GM10248 (cell line): ENCODE results near the gene SGF29.

Experiments used
- CTCF ChIA-PET: fragments of 300-600 bp; sonication (Branson Sonifier 250); formaldehyde crosslinking; extraction: SDS; loops from one replicate; lab custom pipeline; 2021; ENCODE audit warnings: antibody characterized with exemption; lab: Yijun Ruan, JAX
- POLR2A ChIA-PET: fragments of 350-650 bp; sonication (Branson Sonifier 250); formaldehyde crosslinking; extraction: SDS; loops from one replicate; lab custom pipeline; 2020; ENCODE audit warnings: antibody characterized with exemption; lab: Yijun Ruan, JAX
- DNase-seq: peaks from one replicate; pipeline ENCODE4 v3.0.0; 2012; ENCODE audit errors: extremely low spot score
- CTCF ChIP-seq: IDR thresholded peaks from 2 replicates; pipeline ENCODE4 v1.5.1; 2012; ENCODE audit warnings: mild to moderate bottlenecking, low read depth; ENCODE audit errors: extremely low read depth, missing control alignments, control extremely low read depth

The SGF29 gene

DNA sequence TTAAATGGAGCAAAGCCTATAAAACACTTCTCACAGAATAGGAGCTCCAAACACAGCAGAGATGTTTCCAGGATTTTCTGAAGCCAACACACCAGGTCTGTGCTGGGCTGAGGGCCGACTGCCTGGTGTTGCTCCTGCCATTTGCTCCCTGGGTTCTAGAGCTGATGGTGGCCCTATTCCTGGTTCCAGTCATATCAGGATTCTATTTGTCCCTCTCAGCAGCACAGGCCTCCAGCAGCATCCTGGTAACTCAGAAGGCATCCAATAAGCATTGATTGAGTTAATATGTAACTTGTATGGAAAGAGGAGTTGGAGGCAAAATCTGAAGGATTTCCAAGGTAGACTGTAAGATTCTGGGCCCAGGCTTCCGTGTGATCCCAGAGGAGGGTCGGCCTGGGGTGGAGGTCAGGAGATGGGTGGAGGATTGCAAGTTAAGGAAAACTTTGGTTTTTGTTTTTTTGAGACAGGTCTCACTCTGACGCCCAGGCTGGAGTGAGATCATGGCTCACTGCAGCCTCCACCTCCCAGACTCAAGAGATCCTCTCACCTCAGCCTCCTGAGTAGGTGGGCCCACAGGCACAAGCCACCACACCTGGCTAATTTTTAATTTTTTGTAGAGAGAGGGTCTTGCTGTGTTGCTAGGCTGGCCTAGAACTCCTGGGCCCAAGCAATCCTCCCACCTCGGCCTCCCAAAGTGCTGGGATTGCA lies 20.6 kb upstream of the SGF29 start:
- no peak for DNase-seq
- POLR2A ChIA-PET, result no interaction called here
- TF ChIP-seq CTCF, result no peak
- CTCF ChIA-PET, result no interaction called here

DNA sequence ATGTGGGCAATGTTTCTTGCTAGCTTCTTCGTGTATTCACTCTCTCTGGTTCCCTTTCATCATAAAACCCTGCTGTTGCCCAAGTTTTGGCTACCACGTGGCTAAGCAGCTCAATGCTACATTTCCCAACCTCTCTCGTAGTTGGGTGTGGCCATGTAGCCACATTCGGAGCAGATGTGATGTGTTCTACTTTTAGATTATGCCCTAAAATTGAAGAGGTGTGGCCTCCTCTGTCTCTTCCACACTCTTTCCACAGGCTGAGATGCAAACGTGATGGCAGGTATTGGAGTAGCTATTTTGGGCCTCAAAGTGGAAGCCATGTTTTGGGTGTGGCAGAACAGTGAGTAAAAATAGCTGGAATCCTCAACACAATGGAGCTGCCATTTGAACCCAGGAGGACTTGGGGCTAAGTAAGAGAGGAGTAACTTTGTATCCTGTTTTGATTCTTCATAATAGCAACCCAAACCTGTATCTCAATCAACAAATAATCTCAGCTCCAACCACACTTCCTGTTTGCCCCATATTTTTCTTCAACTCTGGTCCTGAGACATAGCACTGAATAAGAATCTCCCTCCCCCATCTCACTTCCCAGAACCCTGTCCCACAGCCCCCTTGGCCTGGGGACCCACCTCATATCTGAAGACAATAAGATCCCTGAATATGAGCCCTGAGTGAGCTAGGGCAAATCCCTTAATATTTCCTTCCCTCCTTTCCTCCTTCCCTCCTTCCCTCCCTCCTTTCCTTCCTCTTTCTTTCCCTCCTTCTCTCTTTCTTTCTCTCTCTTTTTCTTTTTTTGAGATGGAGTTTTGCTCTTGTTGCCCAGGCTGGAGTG lies 19.0 kb upstream of the SGF29 start:
- ChIA-PET CTCF (interaction anchor here (1.1 to 1.2 kb wide), 2 partner anchors 11 to 18 kb away, joined by 3 to 5 read pairs; no protein-coding TSS in a partner anchor), POLR2A (no interaction called here)
- no peak for TF ChIP-seq CTCF
- DNase-seq, result no peak

- TF ChIP-seq CTCF, result no peak
- CTCF ChIA-PET, result no interaction called here
- POLR2A ChIA-PET, result no interaction called here
- no peak for DNase-seq
Observed at GRCh38 chr16:28537076-28537475, 16.6 kb upstream of the SGF29 start.

DNA sequence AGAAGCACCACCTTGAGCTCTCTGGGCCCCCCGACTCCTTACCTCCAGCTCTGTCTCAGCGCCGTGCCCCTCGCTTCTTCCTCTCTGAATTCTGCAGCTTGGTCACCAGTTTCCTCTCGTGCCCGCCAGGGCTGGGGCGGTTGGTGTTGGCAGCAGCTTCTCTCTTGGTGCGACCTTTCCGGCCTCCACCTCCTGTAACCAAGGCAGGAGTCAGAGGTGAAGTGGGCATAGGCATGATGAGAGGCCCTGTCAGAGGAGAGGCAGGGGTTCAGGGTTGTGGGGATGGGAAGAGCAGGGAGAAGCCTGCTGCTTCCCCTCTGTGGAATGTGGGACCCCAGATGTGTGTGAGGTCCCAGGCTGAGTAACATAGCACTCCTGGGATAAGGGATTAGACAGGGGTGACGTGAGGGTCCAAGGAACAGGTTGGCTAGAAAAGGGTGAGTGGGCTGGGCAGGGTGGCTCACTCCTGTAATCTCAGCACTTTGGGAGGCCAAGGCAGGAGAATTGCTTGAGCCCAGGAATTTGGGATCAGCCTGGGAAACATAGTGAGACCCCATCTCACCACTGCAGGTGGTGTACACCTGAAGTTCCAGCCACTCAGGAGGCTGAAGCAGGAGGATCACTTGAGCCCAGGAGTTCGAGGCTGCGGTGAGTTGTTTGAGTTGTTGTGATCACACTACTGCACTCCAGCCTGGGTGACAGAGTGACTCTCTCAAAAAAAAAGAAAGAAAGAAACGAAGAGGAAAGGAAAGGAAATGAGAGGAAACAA lies 15.6 kb upstream of the SGF29 start:
- ChIA-PET POLR2A (no interaction called here), CTCF (no interaction called here)
- no peak for TF ChIP-seq CTCF
- DNase-seq, result no peak

DNA sequence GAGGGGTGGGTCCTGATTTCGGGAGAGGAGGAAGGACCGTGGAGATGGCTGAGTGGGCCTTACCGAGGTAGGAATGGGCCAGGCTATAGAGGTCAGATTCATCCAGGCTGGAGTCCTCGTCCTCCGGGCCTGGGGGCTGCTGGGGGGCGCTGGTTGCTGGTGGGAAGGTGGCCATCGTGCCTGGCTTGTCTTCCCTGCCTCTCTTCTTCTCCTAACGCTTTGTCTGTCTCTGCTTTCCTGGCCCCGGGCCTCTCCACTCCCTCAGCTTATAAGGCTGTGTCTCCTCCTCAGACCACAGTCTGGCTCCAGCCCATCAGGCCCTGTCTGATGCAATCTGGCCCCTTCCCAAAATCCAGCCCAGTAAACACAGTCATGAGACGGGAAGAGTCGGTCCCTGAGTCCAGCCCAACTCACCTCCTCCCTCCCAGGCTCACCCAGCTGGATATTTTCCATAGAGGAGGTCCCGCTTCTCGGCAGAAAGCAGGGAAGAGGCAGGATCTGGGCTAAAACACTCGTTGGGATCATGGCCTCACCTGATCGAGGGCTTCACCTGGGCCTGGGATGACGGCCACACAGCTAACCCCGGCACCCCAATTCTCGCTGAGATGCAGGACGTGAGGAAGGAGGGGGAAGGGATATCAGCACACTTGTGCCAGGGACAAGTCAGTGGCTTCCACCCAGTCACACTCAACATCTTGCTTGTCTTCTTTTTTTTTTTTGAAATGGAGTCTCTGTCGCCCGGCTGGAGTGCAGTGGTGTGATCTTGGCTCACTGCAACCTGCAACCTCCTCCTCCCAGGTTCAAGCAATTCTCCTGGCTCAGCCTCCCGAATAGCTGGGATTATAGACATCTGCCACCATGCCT lies 14.8 kb upstream of the SGF29 start, which contains the start of gene NUPR1:
TSS of gene NUPR1 (minus strand) at position 242 of the 864 bp plus-strand sequence. CDS start at position 175, 67 bp downstream.
- ChIA-PET CTCF (no interaction called here), POLR2A (no interaction called here)
- no peak for TF ChIP-seq CTCF
- DNase-seq, result no peak
